HFFc6 (cell line): ENCODE measurements around the gene CNGA1. TPM values are rescaled to one million over a fixed set of nuclear protein-coding genes. Genes with fewer than 3 reads are reported as not detected.
"Not testable (repeated sequence)": the region's sequence is repeated elsewhere in the genome, so short reads cannot be mapped to it uniquely, and the experiment has no call there.

Experiments used
- DNase-seq: peaks from one replicate; pipeline ENCODE4 v3.0.0-alpha.2; 2018
- H3K27ac Mint-ChIP-seq: 2 replicates; pipeline ENCODE4 v1.8.0; 2020; ENCODE audit warnings: mild to moderate bottlenecking, mixed read lengths
- H3K27me3 Mint-ChIP-seq: 2 replicates; pipeline ENCODE4 v1.8.0; 2021; ENCODE audit warnings: mild to moderate bottlenecking, moderate library complexity, mixed read lengths; ENCODE audit not compliant: insufficient read depth
- H3K36me3 Mint-ChIP-seq: 2 replicates; pipeline ENCODE4 v1.8.0; 2021; ENCODE audit warnings: low read depth, mixed read lengths
- H3K4me1 Mint-ChIP-seq: 2 replicates; pipeline ENCODE4 v1.8.0; 2020; ENCODE audit warnings: low read depth, mixed read lengths
- H3K4me3 Mint-ChIP-seq: 2 replicates; pipeline ENCODE4 v1.8.0; 2020; ENCODE audit warnings: mild to moderate bottlenecking, moderate library complexity, mixed read lengths
- H3K9me3 Mint-ChIP-seq: 2 replicates; pipeline ENCODE4 v1.8.0; 2020; ENCODE audit warnings: mild to moderate bottlenecking, mixed read lengths
- total RNA-seq, 6 experiments: library from RNA; stranded (reverse); fragmentation: NEBNext Ultra II Directional; extraction: Animal tissue kit (Norgen Biotek cat#: 25700); gene quantifications; 2 replicates in 1 of 6; 3 replicates in 5 of 6; pipeline ENCODE4 v1.2.3, GENCODE V29; 2021
- TF ChIP-seq, protein P1 (sequence below): fragments of 200-600 bp; sonication (generic); IDR thresholded peaks from 2 replicates; pipeline ENCODE4 v1.5.0; 2021; ENCODE audit warnings: antibody characterized with exemption, mild to moderate bottlenecking

CNGA1 gene
- total RNA-seq, 6 experiments from 2014 or later = not detected

- TF ChIP-seq, protein P1, sequence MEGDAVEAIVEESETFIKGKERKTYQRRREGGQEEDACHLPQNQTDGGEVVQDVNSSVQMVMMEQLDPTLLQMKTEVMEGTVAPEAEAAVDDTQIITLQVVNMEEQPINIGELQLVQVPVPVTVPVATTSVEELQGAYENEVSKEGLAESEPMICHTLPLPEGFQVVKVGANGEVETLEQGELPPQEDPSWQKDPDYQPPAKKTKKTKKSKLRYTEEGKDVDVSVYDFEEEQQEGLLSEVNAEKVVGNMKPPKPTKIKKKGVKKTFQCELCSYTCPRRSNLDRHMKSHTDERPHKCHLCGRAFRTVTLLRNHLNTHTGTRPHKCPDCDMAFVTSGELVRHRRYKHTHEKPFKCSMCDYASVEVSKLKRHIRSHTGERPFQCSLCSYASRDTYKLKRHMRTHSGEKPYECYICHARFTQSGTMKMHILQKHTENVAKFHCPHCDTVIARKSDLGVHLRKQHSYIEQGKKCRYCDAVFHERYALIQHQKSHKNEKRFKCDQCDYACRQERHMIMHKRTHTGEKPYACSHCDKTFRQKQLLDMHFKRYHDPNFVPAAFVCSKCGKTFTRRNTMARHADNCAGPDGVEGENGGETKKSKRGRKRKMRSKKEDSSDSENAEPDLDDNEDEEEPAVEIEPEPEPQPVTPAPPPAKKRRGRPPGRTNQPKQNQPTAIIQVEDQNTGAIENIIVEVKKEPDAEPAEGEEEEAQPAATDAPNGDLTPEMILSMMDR = no peak
- Mint-ChIP-seq H3K9me3 (no peaks in the 10 kb centered on the region), H3K27me3 (peaks cover 5% of the 10 kb centered on the region), H3K36me3 (no peaks in the 10 kb centered on the region), H3K27ac (no peak overlapping the region), H3K4me3 (no peak overlapping the region), H3K4me1 (peaks cover 10% of the 10 kb centered on the region)
- no peak for DNase-seq
These were observed 1.3 kb downstream of the CNGA1 start for GRCh38 chr4:48015216-48015615.

DNA sequence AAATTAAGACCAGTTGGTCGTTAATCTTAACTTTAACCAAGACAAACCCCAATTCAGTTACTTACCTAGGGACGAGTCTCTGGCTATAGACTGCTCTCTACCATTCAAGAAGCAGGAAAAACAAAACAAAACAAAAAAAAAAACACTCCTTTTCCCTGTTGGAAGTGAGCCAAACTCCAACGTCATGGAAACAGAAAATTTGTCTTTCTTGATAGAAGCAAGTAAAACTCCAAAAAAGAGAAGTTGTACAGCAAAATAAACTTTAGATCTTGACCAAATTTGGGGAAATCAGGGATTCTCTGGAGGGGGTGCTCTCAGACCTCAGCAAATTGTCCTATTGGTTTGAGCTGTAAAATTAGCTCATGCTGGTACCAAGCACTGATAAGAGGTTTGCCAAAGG, 3.7 kb downstream of the CNGA1 start:
- peaks cover 8% of the 10 kb centered on the region; the same call in 1 of the 2 replicates for H3K9me3 Mint-ChIP-seq
- peaks cover 10% of the 10 kb centered on the region for H3K4me1 Mint-ChIP-seq
- TF ChIP-seq, protein P1 = no peak
- no peak overlapping the region for H3K27ac Mint-ChIP-seq
- H3K36me3 Mint-ChIP-seq = no peaks in the 10 kb centered on the region
- DNase-seq = no peak
- peaks cover 5% of the 10 kb centered on the region; the same call in 1 of the 2 replicates for H3K27me3 Mint-ChIP-seq
- no peak overlapping the region for H3K4me3 Mint-ChIP-seq

GRCh38 chr4:48011722-48012121, 4.8 kb downstream of the CNGA1 start:
- Mint-ChIP-seq H3K4me3 (no peak overlapping the region), H3K36me3 (no peaks in the 10 kb centered on the region), H3K27me3 (peaks cover 3% of the 10 kb centered on the region; the same call in 1 of the 2 replicates), H3K9me3 (peaks cover 16% of the 10 kb centered on the region), H3K4me1 (peaks cover 6% of the 10 kb centered on the region), H3K27ac (no peak overlapping the region)
- TF ChIP-seq, protein P1 = no peak
- DNase-seq = no peak

DNA sequence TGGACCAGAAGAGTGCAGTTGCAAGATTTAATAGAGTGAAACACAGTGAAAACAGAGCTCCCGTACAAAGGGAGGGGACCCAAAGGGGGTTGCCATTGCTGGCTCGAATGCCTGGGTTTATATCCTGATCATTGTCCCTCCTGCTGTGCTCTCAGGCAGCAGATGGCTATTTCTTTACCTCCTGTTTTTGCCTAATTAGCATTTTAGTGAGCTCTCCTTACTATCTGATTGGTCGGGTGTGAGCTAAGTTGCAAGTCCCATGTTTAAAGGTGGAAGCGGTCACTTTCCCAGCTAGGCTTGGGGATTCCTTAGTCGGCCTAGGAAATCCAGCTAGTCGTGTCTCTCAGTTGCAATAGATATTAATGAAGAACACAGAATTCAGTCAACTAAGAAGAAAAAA, 5.6 kb downstream of the CNGA1 start:
- not testable (repeated sequence) for H3K4me3 Mint-ChIP-seq, H3K36me3 Mint-ChIP-seq, H3K4me1 Mint-ChIP-seq, H3K27me3 Mint-ChIP-seq, DNase-seq, H3K27ac Mint-ChIP-seq
- peaks cover 24% of the 10 kb centered on the region for H3K9me3 Mint-ChIP-seq

GRCh38 chr4:48008021-48008596, 8.4 kb downstream of the CNGA1 start:
- TF ChIP-seq, protein P1 = no peak
- H3K27me3 Mint-ChIP-seq = no peaks in the 10 kb centered on the region; the same call in 1 of the 2 replicates
- H3K36me3 Mint-ChIP-seq = no peaks in the 10 kb centered on the region
- DNase-seq = no peak
- H3K27ac Mint-ChIP-seq = no peak overlapping the region
- H3K4me3 Mint-ChIP-seq = no peak overlapping the region
- H3K4me1 Mint-ChIP-seq = no peaks in the 10 kb centered on the region
- peaks cover 25% of the 10 kb centered on the region for H3K9me3 Mint-ChIP-seq

DNA sequence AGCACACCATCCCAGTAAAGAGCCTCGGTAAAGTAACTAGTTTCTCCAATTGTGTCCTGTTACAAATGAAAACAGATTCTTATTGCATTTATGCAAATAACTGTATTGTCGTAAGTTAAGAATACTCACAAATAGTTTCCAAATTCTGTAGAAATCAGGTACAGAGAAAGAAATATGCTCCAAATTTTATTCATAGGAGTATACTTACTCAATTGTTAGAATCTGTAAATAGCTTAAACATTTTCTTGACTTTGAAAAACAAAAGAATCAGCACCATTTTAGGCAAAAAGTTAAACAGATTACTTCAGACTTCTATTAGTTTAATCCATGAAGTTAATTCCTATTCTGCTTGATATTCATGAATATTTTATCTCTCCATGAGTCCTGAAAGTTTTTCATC, 10.7 kb downstream of the CNGA1 start:
- TF ChIP-seq, protein P1 = no peak
- no peak overlapping the region for H3K27ac Mint-ChIP-seq
- H3K4me3 Mint-ChIP-seq = no peak overlapping the region
- peaks cover 25% of the 10 kb centered on the region for H3K9me3 Mint-ChIP-seq
- H3K27me3 Mint-ChIP-seq = no peaks in the 10 kb centered on the region; the same call in 1 of the 2 replicates
- no peak for DNase-seq
- no peaks in the 10 kb centered on the region for H3K36me3 Mint-ChIP-seq
- H3K4me1 Mint-ChIP-seq = no peaks in the 10 kb centered on the region
